Smooth muscle cell of trachea (primary cell): ENCODE measurements around the gene TBCC. TPM values are rescaled to one million over a fixed set of nuclear protein-coding genes. Genes with fewer than 3 reads are reported as not detected.

Experiments used
- total RNA-seq: library from RNA; depleted of rRNA; stranded (reverse); fragments of >200 nt; gene quantifications from 2 replicates; pipeline ENCODE4 v1.2.1, GENCODE V29; 2014

TBCC gene
- total RNA-seq, result 46.6 and 52.5 TPM in 2 replicates

GRCh38 chr6:42745640-42746462, at the start of gene TBCC:
TBCC (minus strand) TSS chr6:42746103; CDS start chr6:42746073, 30 bp downstream.

GRCh38 chr6:42781796-42782688, 36.1 kb upstream of the TBCC start, which contains the start of gene BICRAL:
BICRAL (plus strand) TSS chr6:42782052; CDS start chr6:42822023, 39,971 bp downstream.

GRCh38 chr6:42722497-42722896, 23.4 kb downstream of the TBCC start, which contains the start of gene PRPH2:
PRPH2 (minus strand) TSS chr6:42722597; CDS start chr6:42722334, 263 bp downstream.

Other genes with a start within 250 kb of the TBCC start
- 33.2 and 35.1 TPM in 2 replicates for gene UBR2, start 182.1 kb downstream of the TBCC start, total RNA-seq
- gene PRPH2, start 23.5 kb downstream of the TBCC start, total RNA-seq, result 4.2 and 6.5 TPM in 2 replicates
- gene BICRAL, start 35.9 kb upstream of the TBCC start, total RNA-seq, result 6.3 and 6.8 TPM in 2 replicates
- gene RPL7L1, start 133.5 kb upstream of the TBCC start, total RNA-seq, result 122 and 143 TPM in 2 replicates
- gene PTCRA, start 169.9 kb upstream of the TBCC start, total RNA-seq, result not detected in 2 replicates
- gene CNPY3, start 183.4 kb upstream of the TBCC start, total RNA-seq, result 24.6 and 44.2 TPM in 2 replicates
- 0.15 and 0.17 TPM in 2 replicates for gene GNMT, start 214.7 kb upstream of the TBCC start, total RNA-seq
- gene PEX6, start 233.1 kb upstream of the TBCC start, total RNA-seq, result 48.4 and 92.5 TPM in 2 replicates
- 43.1 and 52.3 TPM in 2 replicates for gene PPP2R5D, start 238.5 kb upstream of the TBCC start, total RNA-seq